ENCODE measurements around the gene MBD2. TPM values are rescaled to one million over a fixed set of nuclear protein-coding genes. Genes with fewer than 3 reads are reported as not detected.

The MBD2 gene
- total and polyA plus RNA-seq, 2 donors (not counting 1 experiment from before 2014, with no cell fraction given), result 53.0 to 134 TPM

- Histone ChIP-seq H4K20me1 (ENCODE audit: control insufficient read depth, insufficient read depth, low read length, poor library complexity, severe bottlenecking) (no peaks in the 10 kb centered on the region), H2AFZ (ENCODE audit: insufficient read depth, low read depth, low read length, poor library complexity, severe bottlenecking) (no peak overlapping the region), H3K36me3 (replicated peaks in 1 of 2; ENCODE audit: control extremely low read depth in 1 of 2, control insufficient read depth in 1 of 2, extremely low read depth in 1 of 2, insufficient read depth in 2 of 2, low read length in 1 of 2) (no peaks in the 10 kb centered on the region), H3K9ac (ENCODE audit: low read length) (no peak overlapping the region), H3K4me1 (ENCODE audit: control insufficient read depth in 2 of 2, insufficient read depth in 2 of 2, low read length in 2 of 2) (peaks cover 28 to 29% of the 10 kb centered on the region in 2 donors), H3K27ac (ENCODE audit: low read length in 2 of 2) (no peak overlapping the region), H3K79me2 (ENCODE audit: control insufficient read depth, insufficient read depth, low read length) (no peaks in the 10 kb centered on the region), H3K9me3 (ENCODE audit: control extremely low read depth in 1 of 3, control insufficient read depth in 2 of 3, insufficient read depth in 1 of 3, low read length in 2 of 3) (no peaks in the 10 kb centered on the region), H3K4me3 (ENCODE audit: control extremely low read depth in 1 of 5, extremely low read depth in 1 of 5, insufficient read depth in 1 of 5, low read depth in 2 of 5, low read length in 4 of 5) (no peak overlapping the region), H3K27me3 (replicated peaks in 1 of 4; ENCODE audit: control extremely low read depth in 1 of 4, control insufficient read depth in 3 of 4, insufficient read depth in 4 of 4, low read length in 3 of 4) (no peaks in the 10 kb centered on the region), H3K4me2 (replicated peaks; ENCODE audit: low read depth, low read length, poor library complexity, severe bottlenecking) (no peak overlapping the region)
- Mint-ChIP-seq H3K4me1 (peaks cover 33% of the 10 kb centered on the region), H3K27me3 (no peaks in the 10 kb centered on the region), H3K9me3 (ENCODE audit: insufficient read depth) (no peaks in the 10 kb centered on the region), H3K27ac (no peak overlapping the region), H3K4me3 (no peak overlapping the region)
- ATAC-seq (ENCODE audit: low read depth) (no peak), DNase-seq (no peak)
- 95% methylated on average over 8 of the region's 10 CpGs for WGBS (ENCODE audit: insufficient coverage)
- ChIA-PET CTCF (no interaction called here), POLR2A (interaction anchor here (0.6 kb wide), 1 partner anchor 14 kb away, joined by 3 read pairs; no protein-coding TSS in a partner anchor)
- TF ChIP-seq, protein P1, sequence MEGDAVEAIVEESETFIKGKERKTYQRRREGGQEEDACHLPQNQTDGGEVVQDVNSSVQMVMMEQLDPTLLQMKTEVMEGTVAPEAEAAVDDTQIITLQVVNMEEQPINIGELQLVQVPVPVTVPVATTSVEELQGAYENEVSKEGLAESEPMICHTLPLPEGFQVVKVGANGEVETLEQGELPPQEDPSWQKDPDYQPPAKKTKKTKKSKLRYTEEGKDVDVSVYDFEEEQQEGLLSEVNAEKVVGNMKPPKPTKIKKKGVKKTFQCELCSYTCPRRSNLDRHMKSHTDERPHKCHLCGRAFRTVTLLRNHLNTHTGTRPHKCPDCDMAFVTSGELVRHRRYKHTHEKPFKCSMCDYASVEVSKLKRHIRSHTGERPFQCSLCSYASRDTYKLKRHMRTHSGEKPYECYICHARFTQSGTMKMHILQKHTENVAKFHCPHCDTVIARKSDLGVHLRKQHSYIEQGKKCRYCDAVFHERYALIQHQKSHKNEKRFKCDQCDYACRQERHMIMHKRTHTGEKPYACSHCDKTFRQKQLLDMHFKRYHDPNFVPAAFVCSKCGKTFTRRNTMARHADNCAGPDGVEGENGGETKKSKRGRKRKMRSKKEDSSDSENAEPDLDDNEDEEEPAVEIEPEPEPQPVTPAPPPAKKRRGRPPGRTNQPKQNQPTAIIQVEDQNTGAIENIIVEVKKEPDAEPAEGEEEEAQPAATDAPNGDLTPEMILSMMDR (IDR thresholded peaks at IDR 0.05), result no peak
- no peak for TF ChIP-seq EZH2 (IDR thresholded peaks at IDR 0.05; ENCODE audit: borderline replicate concordance, insufficient read depth, low read depth, low read length, poor library complexity, severe bottlenecking)
- intact Hi-C loops (cut with micrococcal nuclease), result no loop called here
Observed at GRCh38 chr18:54254265-54254758, 29.8 kb upstream of the MBD2 start.

- peak overlapping the region; percentile 59 for H3K27ac Mint-ChIP-seq
- peak overlapping the region in 1 of 5 experiments; percentile 39 for H3K4me3 ChIP-seq (ENCODE audit: control extremely low read depth in 1 of 5, extremely low read depth in 1 of 5, insufficient read depth in 1 of 5, low read depth in 2 of 5, low read length in 4 of 5)
- no peak for DNase-seq
- peak overlapping the region; percentile 66 for H3K4me2 ChIP-seq (replicated peaks; ENCODE audit: low read depth, low read length, poor library complexity, severe bottlenecking)
- no peaks in the 10 kb centered on the region for H3K36me3 ChIP-seq (replicated peaks in 1 of 2; ENCODE audit: control extremely low read depth in 1 of 2, control insufficient read depth in 1 of 2, extremely low read depth in 1 of 2, insufficient read depth in 2 of 2, low read length in 1 of 2)
- no peaks in the 10 kb centered on the region for H3K9me3 Mint-ChIP-seq (ENCODE audit: insufficient read depth)
- H2AFZ ChIP-seq (ENCODE audit: insufficient read depth, low read depth, low read length, poor library complexity, severe bottlenecking), result no peak overlapping the region
- no peaks in the 10 kb centered on the region for H3K27me3 ChIP-seq (replicated peaks in 1 of 4; ENCODE audit: control extremely low read depth in 1 of 4, control insufficient read depth in 3 of 4, insufficient read depth in 4 of 4, low read length in 3 of 4)
- no peaks in the 10 kb centered on the region for H3K79me2 ChIP-seq (ENCODE audit: control insufficient read depth, insufficient read depth, low read length)
- H3K27me3 Mint-ChIP-seq, result no peaks in the 10 kb centered on the region
- ATAC-seq (ENCODE audit: low read depth), result no peak
- CTCF ChIA-PET, result interaction anchor here (0.7 to 4.2 kb wide), 5 partner anchors 11 to 30 kb away, joined by 4 to 22 read pairs (median 4); partner anchors contain the start of genes MBD2 and POLI
- POLR2A ChIA-PET, result interaction anchor here (2.0 to 2.5 kb wide), 2 partner anchors 18 to 27 kb away, joined by 7 to 9 read pairs; partner anchors contain the start of genes MBD2 and POLI
- no peaks in the 10 kb centered on the region for H3K9me3 ChIP-seq (ENCODE audit: control extremely low read depth in 1 of 3, control insufficient read depth in 2 of 3, insufficient read depth in 1 of 3, low read length in 2 of 3)
- intact Hi-C loops (cut with micrococcal nuclease), result loop anchor here (1.0 kb wide), 3 partner anchors 11 to 27 kb away; partner anchors contain the start of genes MBD2 and POLI
- peak overlapping the region; percentile 43 for H3K9ac ChIP-seq (ENCODE audit: low read length)
- peak overlapping the region; percentile 52 for H3K4me3 Mint-ChIP-seq
- no peaks in the 10 kb centered on the region for H4K20me1 ChIP-seq (ENCODE audit: control insufficient read depth, insufficient read depth, low read length, poor library complexity, severe bottlenecking)
- peak overlapping the region in 1 of 2 donors; percentile 48 for H3K27ac ChIP-seq (ENCODE audit: low read length in 2 of 2)
- peaks cover 40% of the 10 kb centered on the region in 2 donors for H3K4me1 ChIP-seq (ENCODE audit: control insufficient read depth in 2 of 2, insufficient read depth in 2 of 2, low read length in 2 of 2)
- peaks cover 43% of the 10 kb centered on the region for H3K4me1 Mint-ChIP-seq
- TF ChIP-seq, protein P1 (IDR thresholded peaks at IDR 0.05), result no peak
- no peak for TF ChIP-seq EZH2 (IDR thresholded peaks at IDR 0.05; ENCODE audit: borderline replicate concordance, insufficient read depth, low read depth, low read length, poor library complexity, severe bottlenecking)
- no CpG with 5 or more reads among the region's 4 CpGs for whole genome bisulfite sequencing (ENCODE audit: insufficient coverage)
Observed at GRCh38 chr18:54251606-54252390, 27.3 kb upstream of the MBD2 start.
